Gastroesophageal sphincter (tissue), 3 donors: ENCODE measurements around the gene CLASP2.

Experiments
- CTCF ChIP-seq, 4 experiments: fragments of 200-600 bp in 2 of 4; fragments of 450-650 bp in 2 of 4; sonication (generic) in 1 of 4; IDR thresholded peaks; one replicate each; pipeline ENCODE4 v1.5.1; 2017 to 2019; ENCODE audit warnings: antibody characterized with exemption in 4 of 4, mild to moderate bottlenecking in 2 of 4, moderate library complexity in 2 of 4
- EP300 ChIP-seq: sonication (generic); formaldehyde crosslinking; IDR thresholded peaks from one replicate; pipeline ENCODE4 v1.6.1; 2017; ENCODE audit warnings: antibody characterized with exemption, mild to moderate bottlenecking
- POLR2A ChIP-seq, 2 donors: fragments of 450-650 bp; IDR thresholded peaks; one replicate each; pipeline ENCODE4 v1.6.1; 2017; ENCODE audit warnings: antibody characterized with exemption in 2 of 2, mild to moderate bottlenecking in 2 of 2, moderate library complexity in 1 of 2
- POLR2AphosphoS5 ChIP-seq: sonication (generic); formaldehyde crosslinking; IDR thresholded peaks from one replicate; pipeline ENCODE4 v1.6.1; 2017; ENCODE audit warnings: antibody characterized with exemption

- no peak for TF ChIP-seq CTCF (IDR thresholded peaks at IDR 0.05)
- TF ChIP-seq EP300: no peak
- no peak for TF ChIP-seq POLR2A (IDR thresholded peaks at IDR 0.05)
- TF ChIP-seq POLR2AphosphoS5: no peak
These were observed 513 bp downstream of the CLASP2 start for GRCh38 chr3:33717616-33717865.
